Loucy (cell line): Measurements from ENCODE around the gene ALK.

Experiments
- H2AFZ ChIP-seq: fragments of 200-600 bp; sonication (generic); 2 replicates; pipeline ENCODE4 v1.6.0; 2016; ENCODE audit warnings: antibody characterized with exemption, mild to moderate bottlenecking, low read length, moderate library complexity
- H3F3A ChIP-seq: fragments of 200-600 bp; 2 replicates; pipeline ENCODE4 v1.6.0; 2016; ENCODE audit warnings: antibody characterized with exemption, low read depth, mild to moderate bottlenecking
- H3K27me3 ChIP-seq: fragments of 200-600 bp; sonication (generic); 2 replicates; pipeline ENCODE4 v1.6.1; 2014; ENCODE audit warnings: low read length, mild to moderate bottlenecking; ENCODE audit not compliant: insufficient read depth, poor library complexity, severe bottlenecking
- H3K36me3 ChIP-seq: fragments of 200-600 bp; sonication (generic); 2 replicates; pipeline ENCODE4 v1.6.1; 2016; ENCODE audit warnings: low read length; ENCODE audit not compliant: insufficient read depth
- H3K4me1 ChIP-seq: fragments of 200-600 bp; sonication (generic); 2 replicates; pipeline ENCODE4 v1.5.1; 2014; ENCODE audit warnings: low read length, mild to moderate bottlenecking; ENCODE audit not compliant: insufficient read depth, poor library complexity, severe bottlenecking
- H3K4me2 ChIP-seq: fragments of 200-600 bp; sonication (generic); 2 replicates; pipeline ENCODE4 v1.6.0; 2014; ENCODE audit warnings: antibody characterized with exemption, low read length, low read depth, mild to moderate bottlenecking; ENCODE audit not compliant: poor library complexity, severe bottlenecking
- H3K4me3 ChIP-seq: fragments of 200-600 bp; sonication (generic); 2 replicates; pipeline ENCODE4 v1.5.1; 2014; ENCODE audit warnings: low read length, mild to moderate bottlenecking, mixed read lengths; ENCODE audit not compliant: poor library complexity, severe bottlenecking
- H3K79me2 ChIP-seq: fragments of 200-600 bp; sonication (generic); 2 replicates; pipeline ENCODE4 v1.6.1; 2014; ENCODE audit warnings: low read length; ENCODE audit not compliant: insufficient read depth
- H3K9ac ChIP-seq: fragments of 200-600 bp; sonication (generic); 2 replicates; pipeline ENCODE4 v1.6.0; 2014; ENCODE audit warnings: mild to moderate bottlenecking, low read depth, low read length, moderate library complexity; ENCODE audit not compliant: poor library complexity, severe bottlenecking
- H3K9me2 ChIP-seq: fragments of 200-600 bp; sonication (generic); replicated peaks from 2 replicates; pipeline ENCODE4 v1.6.1; 2016; ENCODE audit warnings: low read depth, low read length, mixed read lengths
- H3K9me3 ChIP-seq: fragments of 200-600 bp; sonication (generic); 2 replicates; pipeline ENCODE4 v1.6.1; 2014; ENCODE audit warnings: mild to moderate bottlenecking, antibody characterized with exemption, low read length, low read depth; ENCODE audit not compliant: insufficient read depth
- H4K20me1 ChIP-seq: fragments of 200-600 bp; sonication (generic); 2 replicates; pipeline ENCODE4 v1.6.0; 2014; ENCODE audit warnings: antibody characterized with exemption, low read length, mild to moderate bottlenecking; ENCODE audit not compliant: insufficient read depth, poor library complexity, severe bottlenecking
- CTCF ChIP-seq: fragments of 200-600 bp; sonication (generic); conservative IDR thresholded peaks from 2 replicates; pipeline ENCODE4 v1.5.1; 2014; ENCODE audit warnings: mild to moderate bottlenecking, antibody characterized with exemption, low read length
- EZH2phosphoT487 ChIP-seq: fragments of 200-600 bp; IDR thresholded peaks from 2 replicates; pipeline ENCODE4 v1.6.1; 2018; ENCODE audit warnings: antibody characterized with exemption, mild to moderate bottlenecking, moderate library complexity, borderline replicate concordance

ALK gene

DNA sequence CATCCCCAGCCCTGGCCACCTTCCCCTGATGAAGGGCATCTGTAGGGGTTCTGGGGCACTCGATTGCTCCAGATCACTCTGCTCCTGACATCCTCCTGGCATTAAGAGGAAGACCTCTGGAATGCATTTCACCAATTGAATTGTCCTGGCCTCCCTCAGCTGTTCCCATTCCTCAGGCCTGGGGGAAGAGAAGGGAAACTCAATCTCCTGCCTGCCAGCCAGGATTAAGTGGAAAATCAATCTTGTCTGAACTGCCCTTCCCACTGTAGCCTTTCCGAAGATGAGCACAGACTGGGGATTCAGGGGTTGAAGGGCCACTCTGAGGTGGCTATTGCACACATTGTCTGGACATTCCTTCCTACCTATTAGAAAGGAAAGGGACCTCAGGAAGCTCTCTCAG is 99.8 kb downstream of the ALK start:
- Histone ChIP-seq H3K27me3 (no peaks in the 10 kb centered on the region), H3K79me2 (no peaks in the 10 kb centered on the region), H3K9me2 (no peaks in the 10 kb centered on the region), H3K4me2 (no peak overlapping the region), H3K4me1 (no peaks in the 10 kb centered on the region), H3K36me3 (no peaks in the 10 kb centered on the region), H3F3A (no peaks in the 10 kb centered on the region), H3K9ac (no peak overlapping the region), H3K9me3 (no peaks in the 10 kb centered on the region; the same call in 1 of the 2 replicates), H2AFZ (no peak overlapping the region), H3K4me3 (no peak overlapping the region), H4K20me1 (no peaks in the 10 kb centered on the region)
- no peak for TF ChIP-seq CTCF
- TF ChIP-seq EZH2phosphoT487, result no peak

DNA sequence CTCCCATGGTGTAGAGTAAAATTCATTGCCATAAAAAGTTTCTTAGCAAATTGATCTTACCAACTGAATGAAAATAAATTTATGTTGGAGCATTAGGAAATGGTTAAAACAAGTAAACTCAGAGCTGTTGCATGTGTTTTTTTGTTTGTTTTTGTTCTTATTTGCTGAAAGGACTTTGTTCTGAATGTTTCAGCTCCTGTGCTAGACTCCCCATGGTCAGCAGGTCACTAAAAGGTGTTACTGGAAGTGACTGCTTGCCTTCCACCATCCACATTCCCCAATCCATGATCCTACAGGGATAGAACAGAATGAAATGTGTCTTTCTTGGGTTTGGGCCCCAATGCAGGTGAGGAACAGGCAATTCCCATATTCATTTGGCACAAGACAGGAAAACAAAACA is 101.8 kb downstream of the ALK start:
- H3K9me2 ChIP-seq, result no peaks in the 10 kb centered on the region
- no peaks in the 10 kb centered on the region for H3K27me3 ChIP-seq
- TF ChIP-seq CTCF (no peak), EZH2phosphoT487 (no peak)
- no peaks in the 10 kb centered on the region for H4K20me1 ChIP-seq
- H3K9me3 ChIP-seq, result no peaks in the 10 kb centered on the region; the same call in 1 of the 2 replicates
- H3K4me2 ChIP-seq, result no peak overlapping the region
- no peaks in the 10 kb centered on the region for H3K79me2 ChIP-seq
- H3F3A ChIP-seq, result no peaks in the 10 kb centered on the region
- H3K36me3 ChIP-seq, result no peaks in the 10 kb centered on the region
- H2AFZ ChIP-seq, result no peak overlapping the region
- no peak overlapping the region for H3K9ac ChIP-seq
- no peak overlapping the region for H3K4me3 ChIP-seq
- H3K4me1 ChIP-seq, result no peaks in the 10 kb centered on the region

- Histone ChIP-seq H3K9me3 (no peaks in the 10 kb centered on the region; the same call in 1 of the 2 replicates), H2AFZ (no peak overlapping the region), H3K4me2 (no peak overlapping the region), H3K79me2 (no peaks in the 10 kb centered on the region), H4K20me1 (no peaks in the 10 kb centered on the region), H3K9me2 (no peaks in the 10 kb centered on the region), H3K9ac (no peak overlapping the region), H3F3A (no peaks in the 10 kb centered on the region), H3K4me3 (no peak overlapping the region), H3K27me3 (no peaks in the 10 kb centered on the region), H3K36me3 (no peaks in the 10 kb centered on the region), H3K4me1 (no peaks in the 10 kb centered on the region)
- TF ChIP-seq CTCF (no peak), EZH2phosphoT487 (no peak)
Measured at GRCh38 chr2:29817801-29818680, 103.3 kb downstream of the ALK start.
